Ishikawa (cell line): ENCODE measurements around the gene NRXN3.

ENCODE experiments used
- CEBPB ChIP-seq: IDR thresholded peaks from 2 replicates; pipeline ENCODE4 v1.6.1; 2012
- CREB1 ChIP-seq: IDR thresholded peaks from 2 replicates; pipeline ENCODE4 v1.6.1; 2012; ENCODE audit warnings: low read depth
- EGR1 ChIP-seq: IDR thresholded peaks from 2 replicates; pipeline ENCODE4 v1.6.1; 2012
- EP300 ChIP-seq: IDR thresholded peaks from 2 replicates; pipeline ENCODE4 v1.6.1; 2012; ENCODE audit warnings: borderline replicate concordance
- MAX ChIP-seq: IDR thresholded peaks from 2 replicates; pipeline ENCODE4 v1.6.1; 2012
- RAD21 ChIP-seq: IDR thresholded peaks from 2 replicates; pipeline ENCODE4 v1.6.1; 2012; ENCODE audit warnings: low read depth
- TAF1 ChIP-seq: IDR thresholded peaks from 2 replicates; pipeline ENCODE4 v1.6.1; 2012; ENCODE audit warnings: low read depth, mild to moderate bottlenecking
- TEAD4 ChIP-seq: IDR thresholded peaks from 2 replicates; pipeline ENCODE4 v1.6.1; 2012
- TF ChIP-seq, protein P1 (sequence below): IDR thresholded peaks from 2 replicates; pipeline ENCODE4 v1.6.1; 2012
- TF ChIP-seq, protein P2 (sequence below): IDR thresholded peaks from 2 replicates; pipeline ENCODE4 v1.6.1; 2012; ENCODE audit warnings: low read depth, mild to moderate bottlenecking

DNA sequence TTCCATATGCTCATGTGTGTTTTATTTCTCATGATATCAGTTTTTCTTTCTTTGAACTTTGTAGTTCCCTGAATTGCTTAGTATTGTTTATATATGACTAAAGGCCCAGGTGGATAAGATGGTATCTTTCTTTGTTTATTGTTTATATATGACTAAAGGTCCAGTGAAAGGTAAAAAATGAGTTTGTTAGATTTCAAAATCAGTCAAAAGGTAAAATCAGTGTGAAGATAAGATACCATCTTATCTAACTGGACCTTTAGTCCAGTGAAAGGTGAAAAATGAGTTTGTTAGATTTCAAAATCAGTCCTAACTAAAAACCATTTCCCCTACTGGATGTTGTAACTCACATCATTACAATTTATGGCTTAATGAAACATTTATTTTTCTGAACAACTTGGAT lies 1150.9 kb downstream of the NRXN3 start:
- TF ChIP-seq, protein P1, sequence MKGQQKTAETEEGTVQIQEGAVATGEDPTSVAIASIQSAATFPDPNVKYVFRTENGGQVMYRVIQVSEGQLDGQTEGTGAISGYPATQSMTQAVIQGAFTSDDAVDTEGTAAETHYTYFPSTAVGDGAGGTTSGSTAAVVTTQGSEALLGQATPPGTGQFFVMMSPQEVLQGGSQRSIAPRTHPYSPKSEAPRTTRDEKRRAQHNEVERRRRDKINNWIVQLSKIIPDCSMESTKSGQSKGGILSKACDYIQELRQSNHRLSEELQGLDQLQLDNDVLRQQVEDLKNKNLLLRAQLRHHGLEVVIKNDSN = no peak
- no peak for TF ChIP-seq EGR1
- TF ChIP-seq, protein P2, sequence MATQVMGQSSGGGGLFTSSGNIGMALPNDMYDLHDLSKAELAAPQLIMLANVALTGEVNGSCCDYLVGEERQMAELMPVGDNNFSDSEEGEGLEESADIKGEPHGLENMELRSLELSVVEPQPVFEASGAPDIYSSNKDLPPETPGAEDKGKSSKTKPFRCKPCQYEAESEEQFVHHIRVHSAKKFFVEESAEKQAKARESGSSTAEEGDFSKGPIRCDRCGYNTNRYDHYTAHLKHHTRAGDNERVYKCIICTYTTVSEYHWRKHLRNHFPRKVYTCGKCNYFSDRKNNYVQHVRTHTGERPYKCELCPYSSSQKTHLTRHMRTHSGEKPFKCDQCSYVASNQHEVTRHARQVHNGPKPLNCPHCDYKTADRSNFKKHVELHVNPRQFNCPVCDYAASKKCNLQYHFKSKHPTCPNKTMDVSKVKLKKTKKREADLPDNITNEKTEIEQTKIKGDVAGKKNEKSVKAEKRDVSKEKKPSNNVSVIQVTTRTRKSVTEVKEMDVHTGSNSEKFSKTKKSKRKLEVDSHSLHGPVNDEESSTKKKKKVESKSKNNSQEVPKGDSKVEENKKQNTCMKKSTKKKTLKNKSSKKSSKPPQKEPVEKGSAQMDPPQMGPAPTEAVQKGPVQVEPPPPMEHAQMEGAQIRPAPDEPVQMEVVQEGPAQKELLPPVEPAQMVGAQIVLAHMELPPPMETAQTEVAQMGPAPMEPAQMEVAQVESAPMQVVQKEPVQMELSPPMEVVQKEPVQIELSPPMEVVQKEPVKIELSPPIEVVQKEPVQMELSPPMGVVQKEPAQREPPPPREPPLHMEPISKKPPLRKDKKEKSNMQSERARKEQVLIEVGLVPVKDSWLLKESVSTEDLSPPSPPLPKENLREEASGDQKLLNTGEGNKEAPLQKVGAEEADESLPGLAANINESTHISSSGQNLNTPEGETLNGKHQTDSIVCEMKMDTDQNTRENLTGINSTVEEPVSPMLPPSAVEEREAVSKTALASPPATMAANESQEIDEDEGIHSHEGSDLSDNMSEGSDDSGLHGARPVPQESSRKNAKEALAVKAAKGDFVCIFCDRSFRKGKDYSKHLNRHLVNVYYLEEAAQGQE = no peak
- TF ChIP-seq RAD21 = no peak
- TF ChIP-seq CEBPB = no peak
- no peak for TF ChIP-seq MAX
- no peak for TF ChIP-seq TEAD4
- TF ChIP-seq TAF1 = no peak
- TF ChIP-seq EP300 = no peak
- no peak for TF ChIP-seq CREB1
